Frontal cortex (tissue), 4 donors: ENCODE results near the gene MYLK. TPM values are rescaled to one million over a fixed set of nuclear protein-coding genes. Genes with fewer than 3 reads are reported as not detected.
"Not testable (repeated sequence)": the region's sequence is repeated elsewhere in the genome, so short reads cannot be mapped to it uniquely, and the experiment has no call there.

Experiments
- DNase-seq, 2 donors: peaks; one replicate each; pipeline ENCODE4 v3.0.0; 2012; ENCODE audit warnings: low spot score in 2 of 2
- FAIRE-seq: peaks from 2 replicates; lab custom pipeline; 2012; peaks lifted over from hg19 to GRCh38; lab: Jason Lieb, UNC
- total RNA-seq: library from RNA; depleted of rRNA; stranded (reverse); fragments of >200 nt; gene quantifications from one replicate; pipeline ENCODE4 v1.2.3, GENCODE V29; 2014
- donor health status: control.
- donor health status: control.
- donor health status: control.

MYLK gene
- total RNA-seq, 1 donor from 2014 or later, result 6.1 TPM

DNA sequence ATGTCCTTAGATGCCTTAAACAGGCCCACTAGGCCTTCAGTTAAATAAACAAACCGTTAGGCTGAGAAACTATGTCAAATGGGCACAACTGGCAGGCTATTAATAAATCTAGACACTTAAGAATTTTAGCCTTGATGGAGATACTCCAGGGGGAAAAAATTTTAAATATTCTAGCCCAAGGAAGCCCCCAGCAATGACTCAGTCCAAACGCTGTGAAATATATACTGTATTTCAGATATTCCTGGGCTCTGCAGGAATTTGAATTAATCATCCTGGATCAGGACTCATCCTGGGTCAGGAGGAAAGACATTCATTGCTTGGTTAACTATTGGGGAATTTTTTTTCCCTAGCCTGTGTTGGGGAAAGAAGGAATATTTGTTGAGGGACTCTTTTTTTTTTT, 166.7 kb downstream of the MYLK start:
- not testable (repeated sequence) for FAIRE-seq

DNA sequence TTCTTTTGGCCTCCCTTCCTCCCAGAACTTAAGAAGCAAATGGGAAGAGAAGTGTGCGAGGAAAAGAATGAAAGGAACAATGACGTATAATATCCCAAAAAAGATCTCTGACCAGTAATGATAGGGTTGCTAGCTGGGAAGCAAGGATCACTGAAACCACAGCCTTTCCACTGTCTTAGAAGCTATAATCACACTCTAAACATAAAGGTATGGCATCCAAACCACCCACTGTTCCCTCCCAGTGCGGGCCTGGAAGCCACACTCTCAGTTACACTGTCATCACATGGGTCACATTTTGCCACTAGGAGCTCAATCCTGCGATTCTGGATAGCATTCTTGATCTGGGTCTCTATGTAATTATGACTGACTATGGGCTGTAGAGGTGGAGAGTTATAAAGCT, 167.7 kb downstream of the MYLK start:
- no peak for FAIRE-seq

More for the DNA sequence above, 166.7 kb downstream of the MYLK start:
- not testable (repeated sequence) for DNase-seq

GRCh38 chr3:123713211-123713610, 170.9 kb downstream of the MYLK start:
- no peak for DNase-seq
- FAIRE-seq, result no peak

More for the DNA sequence above, 167.7 kb downstream of the MYLK start:
- DNase-seq, result no peak

DNA sequence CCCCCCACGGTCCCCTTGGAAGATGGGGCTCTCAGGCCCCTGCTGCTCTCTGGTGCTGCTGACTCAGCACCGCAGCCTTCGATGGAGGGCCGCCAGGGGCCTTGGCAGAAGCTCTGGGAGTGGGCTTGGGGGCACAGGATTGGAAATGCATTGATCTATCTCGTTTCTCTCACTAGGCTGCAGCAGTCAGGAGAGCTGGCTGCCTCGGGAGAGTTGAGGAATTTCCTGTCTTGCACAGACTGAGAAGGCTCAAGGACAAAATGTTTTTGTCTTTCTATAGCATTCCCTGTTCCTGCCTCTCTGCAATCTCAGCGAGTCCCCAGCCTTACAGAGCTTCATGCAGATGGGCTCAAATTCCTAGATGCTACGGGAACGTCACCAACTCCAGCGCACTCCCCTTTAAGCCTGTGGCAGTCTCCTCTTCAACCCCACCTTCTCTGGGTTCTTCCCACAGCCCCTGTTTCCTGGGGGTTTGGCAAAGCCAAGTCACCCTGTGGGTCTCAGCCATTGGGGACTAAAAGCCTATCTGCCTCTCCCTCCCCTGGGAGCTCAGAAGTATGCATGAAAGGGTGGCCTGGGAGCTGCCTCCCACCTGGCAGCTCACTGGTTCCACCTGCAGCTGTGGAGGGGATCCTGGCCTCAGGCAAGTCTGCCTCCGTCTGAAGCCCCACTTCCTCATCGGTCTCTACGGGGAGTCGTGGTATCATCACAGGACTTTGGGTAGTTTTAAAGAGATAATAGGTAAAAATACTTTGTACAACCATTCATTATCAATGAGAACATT, 171.9 kb downstream of the MYLK start:
- no peak for DNase-seq
- no peak for FAIRE-seq

DNA sequence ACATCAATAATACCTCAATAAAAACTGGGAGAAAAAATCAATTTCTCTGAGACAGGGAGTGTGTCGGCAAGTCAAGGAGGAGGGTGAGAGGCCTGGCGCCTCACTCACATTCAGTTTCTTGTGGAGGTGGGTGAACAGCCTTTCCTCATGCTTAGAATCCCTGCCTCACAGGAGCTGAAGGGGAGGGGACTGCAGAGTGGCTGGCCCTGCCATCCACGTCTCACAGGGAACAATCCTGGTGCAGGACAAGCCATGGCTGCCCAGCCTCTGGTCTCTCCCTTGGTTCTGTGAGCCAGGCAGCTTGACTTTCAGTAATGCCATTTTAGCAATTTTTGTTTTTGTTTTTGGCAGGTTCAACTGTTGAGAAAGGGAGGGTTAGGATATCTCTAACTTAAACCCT, 172.8 kb downstream of the MYLK start:
- FAIRE-seq (no peak), DNase-seq (no peak)

- FAIRE-seq (no peak), DNase-seq (no peak)
Observed at GRCh38 chr3:123708531-123708930, 175.6 kb downstream of the MYLK start.

GRCh38 chr3:123707641-123708040, 176.5 kb downstream of the MYLK start:
- not testable (repeated sequence) for FAIRE-seq, DNase-seq

GRCh38 chr3:123706871-123707270, 177.3 kb downstream of the MYLK start:
- DNase-seq (no peak), FAIRE-seq (no peak)

DNA sequence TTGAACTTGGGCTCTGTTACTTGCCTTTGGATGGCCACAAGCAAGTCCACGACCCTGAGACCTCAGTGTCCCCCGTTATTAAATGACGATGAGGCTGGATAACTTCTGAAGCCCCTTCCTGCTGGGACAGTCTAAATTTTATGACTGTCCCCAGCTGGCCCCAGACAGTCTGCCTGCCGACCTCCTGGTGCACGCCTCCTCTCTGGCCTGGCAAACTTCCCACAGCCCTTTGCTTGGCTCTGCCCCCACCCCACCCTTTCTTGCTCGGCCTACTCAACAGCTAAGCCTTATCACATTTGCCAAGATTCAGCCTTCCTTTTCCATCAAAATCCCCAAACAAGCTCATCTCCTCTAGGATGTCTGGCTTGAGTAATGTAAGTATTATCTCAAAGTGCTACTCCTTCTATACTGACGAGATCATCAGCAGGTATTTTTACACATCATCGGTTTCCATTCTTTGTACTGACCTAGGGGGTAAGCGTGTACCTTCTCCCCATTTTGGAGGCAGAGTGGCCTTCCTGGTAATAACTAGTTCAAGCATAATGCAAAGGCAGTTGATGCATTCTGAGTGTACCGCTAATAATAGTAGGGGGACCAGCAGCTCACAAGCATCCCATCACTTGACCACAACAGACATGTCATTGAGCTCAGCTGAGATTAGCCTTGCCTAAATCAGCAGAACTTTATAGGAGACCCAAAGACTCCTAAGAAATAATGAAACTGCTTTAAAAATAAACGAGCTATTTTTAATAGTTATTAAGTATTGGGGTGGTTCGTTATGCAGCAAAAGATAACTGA, 178.4 kb downstream of the MYLK start:
- no peak for FAIRE-seq
- DNase-seq, result no peak

DNA sequence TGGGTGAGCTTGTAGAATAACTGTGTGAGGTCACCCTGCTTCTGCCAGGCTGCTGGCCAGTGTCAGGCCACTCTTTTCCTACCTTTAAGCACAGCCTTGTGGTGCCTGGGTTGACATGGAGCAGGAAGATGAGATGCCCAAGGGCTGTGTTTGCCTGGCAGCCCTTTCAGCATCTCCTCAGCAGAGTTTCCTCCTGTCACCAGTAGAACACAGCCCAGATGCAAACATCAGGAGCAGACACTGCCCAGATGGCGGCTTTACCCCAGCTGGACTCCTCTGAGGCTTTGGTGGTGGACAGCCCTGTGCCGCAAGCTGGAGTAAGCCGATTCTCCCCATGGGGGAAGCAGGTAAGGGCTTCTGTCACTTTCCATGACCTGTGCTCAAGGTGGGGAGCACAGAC, 180.5 kb downstream of the MYLK start:
- not testable (repeated sequence) for DNase-seq, FAIRE-seq

GRCh38 chr3:123702720-123703119, 181.4 kb downstream of the MYLK start:
- FAIRE-seq (no peak), DNase-seq (no peak)

GRCh38 chr3:123702057-123702456, 182.1 kb downstream of the MYLK start:
- not testable (repeated sequence) for DNase-seq, FAIRE-seq

- FAIRE-seq, result no peak
- DNase-seq, result no peak
Observed at GRCh38 chr3:123700791-123701722, 183.1 kb downstream of the MYLK start.

- DNase-seq, result no peak
- FAIRE-seq, result no peak
Observed at GRCh38 chr3:123698813-123699212, 185.3 kb downstream of the MYLK start.

DNA sequence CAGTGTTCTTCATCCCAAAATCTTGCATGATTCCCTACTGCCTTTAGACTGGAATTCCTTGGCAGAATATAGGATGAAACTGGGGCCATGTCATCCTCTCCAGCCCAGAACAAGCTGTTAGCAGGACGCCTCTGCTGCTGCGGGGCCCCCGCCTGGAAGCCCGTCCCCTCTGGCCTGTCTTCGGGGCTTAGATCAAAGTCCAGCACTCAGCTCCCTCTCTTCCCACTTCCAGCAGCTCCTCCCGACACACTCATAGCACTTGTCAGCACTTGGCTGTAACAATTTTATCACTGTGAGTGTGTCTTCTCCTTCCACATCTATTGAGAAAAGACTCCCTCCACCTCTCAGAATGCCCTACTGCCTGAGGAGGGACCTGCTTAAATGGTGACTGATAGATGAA, 187.3 kb downstream of the MYLK start:
- FAIRE-seq (no peak), DNase-seq (no peak)

GRCh38 chr3:123695731-123696640, 188.1 kb downstream of the MYLK start:
- FAIRE-seq, result no peak
- DNase-seq, result no peak

DNA sequence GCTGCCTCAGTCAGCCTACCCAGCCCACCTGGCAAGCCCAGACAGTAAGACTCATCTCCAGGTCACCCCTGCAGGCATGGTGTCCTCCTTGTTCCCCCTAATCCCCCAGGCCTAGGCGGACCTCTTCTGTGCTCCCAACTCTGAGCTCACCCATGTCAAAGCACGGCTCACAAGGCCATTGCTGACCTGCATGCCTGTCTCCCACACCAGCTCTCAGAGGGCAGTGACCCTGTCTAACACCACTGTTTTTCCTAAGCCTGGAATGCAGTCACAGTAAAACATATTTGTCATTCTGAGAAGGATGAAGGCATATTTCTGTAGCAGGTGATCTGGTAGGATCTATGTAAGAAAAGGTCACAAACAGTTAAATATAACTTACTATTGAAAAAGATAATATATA, 189.0 kb downstream of the MYLK start:
- FAIRE-seq (no peak), DNase-seq (no peak)

- DNase-seq (no peak), FAIRE-seq (no peak)
Observed at GRCh38 chr3:123694366-123695087, 189.6 kb downstream of the MYLK start.
